T-helper 2 cell treated with Interferon-gamma antibody and Interleukin-4, amounts not matched to agents 5 μg/mL and 100 μg/mL, for 36 hours (primary cell): ENCODE results near the gene PFKFB1.

Source experiments
- DNase-seq: peaks from one replicate; pipeline ENCODE4 v3.0.0; 2021; ENCODE audit warnings: low spot score
- H3K27ac Mint-ChIP-seq: one replicate; pipeline ENCODE4 v1.8.0; 2021; ENCODE audit warnings: mild to moderate bottlenecking, mixed read lengths
- H3K27me3 Mint-ChIP-seq: one replicate; pipeline ENCODE4 v1.8.0; 2021; ENCODE audit warnings: low read depth, mixed read lengths
- H3K36me3 Mint-ChIP-seq: one replicate; pipeline ENCODE4 v1.8.0; 2021; ENCODE audit warnings: low read depth, mixed read lengths
- H3K4me1 Mint-ChIP-seq: one replicate; pipeline ENCODE4 v1.8.0; 2021; ENCODE audit warnings: low read depth, mixed read lengths
- H3K4me3 Mint-ChIP-seq: one replicate; pipeline ENCODE4 v1.8.0; 2022; ENCODE audit warnings: mild to moderate bottlenecking, moderate library complexity, mixed read lengths
- H3K9me3 Mint-ChIP-seq: one replicate; pipeline ENCODE4 v1.8.0; 2021; ENCODE audit warnings: mixed read lengths

Gene PFKFB1

DNA sequence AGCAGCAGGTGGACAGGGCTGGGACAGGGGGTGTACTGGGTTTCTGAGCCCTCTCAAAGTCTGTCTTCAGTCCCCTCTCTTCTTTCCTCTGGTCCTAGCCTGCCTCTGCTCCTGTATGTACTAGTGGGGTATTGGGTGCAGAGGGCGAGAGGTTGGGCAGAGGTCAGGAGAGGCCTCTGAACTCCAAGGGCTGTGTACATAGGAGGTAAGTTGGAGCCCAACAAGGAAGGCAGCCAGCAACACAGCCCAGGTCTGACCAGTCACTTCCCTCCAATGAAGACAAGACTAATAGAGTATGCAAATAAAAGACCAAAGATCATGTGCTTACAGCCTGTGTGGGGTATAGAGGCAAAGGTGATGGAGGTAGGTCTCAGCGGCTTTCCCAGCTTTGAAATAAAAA, at the start of gene PFKFB1:
TSS of gene PFKFB1 (minus strand) at position 90 of the 400 bp plus-strand sequence. CDS start 181 bp downstream, outside the sequence.
- H3K9me3 Mint-ChIP-seq, result no peaks in the 10 kb centered on the region
- H3K4me1 Mint-ChIP-seq, result peaks cover under 1% of the 10 kb centered on the region
- H3K27ac Mint-ChIP-seq, result no peak within 1 kb of the TSS
- no peak for DNase-seq
- no peaks in the 10 kb centered on the region for H3K36me3 Mint-ChIP-seq
- no peaks in the 10 kb centered on the region for H3K27me3 Mint-ChIP-seq
- H3K4me3 Mint-ChIP-seq, result no peak within 1 kb of the TSS

DNA sequence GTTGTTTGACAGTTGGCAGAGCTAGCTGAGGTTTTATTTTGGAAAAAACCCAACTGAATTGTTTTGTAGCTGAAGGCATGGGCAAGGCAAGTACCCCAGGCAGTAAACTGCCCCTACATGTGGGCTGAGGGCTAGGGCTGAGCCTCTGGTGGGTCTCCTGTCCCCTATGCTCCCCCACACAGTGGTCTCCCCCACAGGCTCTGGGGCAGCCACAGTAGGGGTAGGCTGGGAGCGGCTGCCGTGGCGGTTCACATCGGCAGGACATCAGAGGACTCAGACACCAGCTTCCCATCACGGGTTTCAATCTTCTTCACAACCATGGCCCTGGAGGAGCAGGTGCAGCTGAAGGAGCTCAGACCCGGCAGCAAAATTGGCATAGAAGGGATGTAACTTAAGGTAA, 47.5 kb upstream of the PFKFB1 start:
- no peaks in the 10 kb centered on the region for H3K27me3 Mint-ChIP-seq
- DNase-seq, result no peak

DNA sequence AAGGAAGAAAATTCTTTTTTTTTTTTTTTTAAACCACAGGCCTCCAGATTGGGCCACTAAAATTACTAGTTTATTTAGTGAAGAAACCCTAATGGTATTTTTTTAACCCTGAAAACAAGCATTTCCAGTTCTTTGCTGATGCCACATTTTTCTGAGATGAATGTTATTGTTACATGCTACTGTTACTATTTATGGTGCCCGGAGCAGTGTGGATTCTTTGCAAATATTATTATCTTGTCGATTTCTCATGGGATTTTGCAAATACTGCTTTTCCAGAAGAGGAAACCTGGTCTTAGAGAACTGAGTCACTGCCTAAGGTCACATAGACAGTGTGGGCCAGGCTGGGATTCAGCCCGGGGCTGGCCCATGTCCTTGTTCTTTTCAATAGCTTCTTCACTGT, 45.5 kb upstream of the PFKFB1 start:
- H3K27me3 Mint-ChIP-seq, result no peaks in the 10 kb centered on the region
- H3K27ac Mint-ChIP-seq, result no peak overlapping the region
- DNase-seq, result no peak
- no peaks in the 10 kb centered on the region for H3K4me1 Mint-ChIP-seq
- no peaks in the 10 kb centered on the region for H3K9me3 Mint-ChIP-seq
- H3K36me3 Mint-ChIP-seq, result no peaks in the 10 kb centered on the region
- no peak overlapping the region for H3K4me3 Mint-ChIP-seq

More for the DNA sequence above, 47.5 kb upstream of the PFKFB1 start:
- H3K36me3 Mint-ChIP-seq, result no peaks in the 10 kb centered on the region
- H3K27ac Mint-ChIP-seq, result no peak overlapping the region
- H3K4me1 Mint-ChIP-seq, result no peaks in the 10 kb centered on the region
- no peaks in the 10 kb centered on the region for H3K9me3 Mint-ChIP-seq
- no peak overlapping the region for H3K4me3 Mint-ChIP-seq

DNA sequence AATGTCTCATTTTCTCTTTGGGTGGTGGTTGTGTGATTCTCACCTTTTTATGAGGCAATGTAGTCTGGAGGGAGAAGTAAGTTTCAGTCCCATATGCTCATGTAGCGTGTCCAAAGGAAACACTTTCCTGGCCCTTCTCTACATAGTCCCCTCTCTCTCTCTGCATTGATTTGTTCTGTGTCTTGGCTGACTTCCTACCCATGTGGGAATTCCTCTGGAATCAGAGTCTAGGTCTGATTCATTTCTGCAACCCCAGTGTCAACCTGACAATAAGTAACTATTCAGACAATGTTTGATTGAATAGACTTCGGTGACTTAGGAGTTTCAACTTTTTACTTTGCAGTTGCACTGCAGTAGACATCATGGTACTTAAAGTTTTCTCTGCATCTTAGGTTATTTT, 39.4 kb upstream of the PFKFB1 start:
- H3K27ac Mint-ChIP-seq, result no peak overlapping the region
- H3K27me3 Mint-ChIP-seq, result no peaks in the 10 kb centered on the region
- H3K4me3 Mint-ChIP-seq, result no peak overlapping the region
- no peak for DNase-seq
- H3K9me3 Mint-ChIP-seq, result no peaks in the 10 kb centered on the region
- no peaks in the 10 kb centered on the region for H3K4me1 Mint-ChIP-seq
- no peaks in the 10 kb centered on the region for H3K36me3 Mint-ChIP-seq

DNA sequence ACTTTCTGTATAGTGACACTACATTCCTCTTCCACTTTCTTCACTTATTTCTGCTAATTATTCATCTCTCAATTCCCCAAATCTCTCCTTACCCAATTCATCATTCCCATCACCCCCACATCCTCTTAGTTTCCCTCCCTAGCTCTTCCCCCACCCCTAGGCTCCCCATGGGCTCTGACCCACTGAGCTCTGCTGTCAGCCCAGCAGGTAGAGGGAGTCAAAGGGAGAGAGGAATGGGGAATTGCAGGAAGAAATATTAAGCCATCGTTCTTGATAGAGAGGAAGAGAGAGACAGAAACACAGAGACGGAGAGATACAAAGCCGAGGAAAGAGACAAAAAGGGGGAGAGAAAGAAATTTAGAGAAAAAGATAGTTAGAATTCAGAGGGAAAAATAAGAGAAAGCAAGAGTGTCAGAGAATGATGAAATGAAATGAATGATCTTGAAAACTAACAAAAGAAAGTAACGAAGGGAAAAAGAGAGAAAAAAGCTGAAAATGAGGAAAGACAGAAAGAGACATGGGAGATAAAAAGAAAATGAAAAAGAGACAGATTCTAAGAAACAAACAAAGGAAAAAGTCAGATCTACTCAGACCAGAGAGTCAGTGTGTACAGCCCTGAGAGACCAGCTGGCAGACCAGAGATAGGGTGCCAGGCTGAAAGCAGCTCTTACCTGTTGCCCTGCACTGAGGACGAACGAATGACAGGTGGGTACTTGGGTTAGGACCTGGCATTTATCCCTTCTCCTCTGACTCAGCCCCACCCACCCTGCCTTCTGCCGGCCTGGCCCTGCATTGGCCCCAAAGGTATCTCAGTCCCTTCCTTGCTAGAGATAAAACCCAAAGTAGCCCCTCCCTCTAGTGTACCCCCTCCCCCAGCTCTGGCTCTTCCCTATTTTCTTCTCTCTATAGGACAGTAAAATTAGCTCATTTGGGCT, 36.5 kb upstream of the PFKFB1 start, which contains the start of gene ALAS2:
TSS of gene ALAS2 (minus strand) at position 707 of the 935 bp plus-strand sequence. CDS start 4,977 bp downstream, outside the sequence.
- no peaks in the 10 kb centered on the region for H3K36me3 Mint-ChIP-seq
- H3K9me3 Mint-ChIP-seq, result no peaks in the 10 kb centered on the region
- peaks cover 3% of the 10 kb centered on the region for H3K4me1 Mint-ChIP-seq
- H3K27me3 Mint-ChIP-seq, result no peaks in the 10 kb centered on the region
- no peak within 1 kb of the TSS for H3K27ac Mint-ChIP-seq
- no peak within 1 kb of the TSS for H3K4me3 Mint-ChIP-seq
- DNase-seq, result no peak

DNA sequence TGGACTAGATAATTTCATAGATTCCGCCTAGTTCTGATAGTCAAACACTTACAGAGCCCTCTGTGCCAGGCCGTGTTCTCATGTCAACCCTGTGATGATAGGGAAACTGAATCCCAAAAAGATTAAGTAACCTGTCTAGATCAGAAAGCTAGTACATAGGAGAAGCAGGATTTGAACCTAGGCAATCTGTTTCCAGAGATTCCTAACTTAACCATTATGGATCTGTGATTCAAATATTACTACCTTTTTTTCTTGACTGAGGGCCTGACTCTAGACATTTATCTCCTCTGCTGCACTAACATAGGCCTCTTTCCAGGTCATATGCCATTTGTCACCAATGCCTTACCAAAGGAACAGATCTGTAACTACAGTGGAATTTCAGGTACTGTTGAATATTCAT, 35.3 kb upstream of the PFKFB1 start:
- no peaks in the 10 kb centered on the region for H3K36me3 Mint-ChIP-seq

DNA sequence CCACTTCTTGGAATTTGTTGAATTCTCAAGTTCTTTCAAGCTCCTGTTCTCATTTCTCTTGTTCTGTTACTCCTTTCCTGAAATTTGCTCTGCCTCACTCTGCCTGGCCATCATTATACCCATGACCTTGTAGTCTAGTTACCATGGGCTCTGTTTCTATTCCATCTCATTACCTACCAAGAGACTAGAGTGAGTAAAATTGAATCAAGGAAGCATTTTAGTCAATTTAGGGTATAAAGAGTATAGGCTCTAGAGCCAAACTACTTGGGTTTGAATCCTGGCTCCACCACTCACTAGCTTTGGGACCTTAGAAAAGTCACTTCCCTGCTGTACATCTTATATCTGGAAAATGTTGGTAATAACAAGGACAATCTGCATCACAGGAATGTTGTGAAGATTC, 34.6 kb upstream of the PFKFB1 start:
- no peaks in the 10 kb centered on the region for H3K9me3 Mint-ChIP-seq
- no peaks in the 10 kb centered on the region for H3K36me3 Mint-ChIP-seq
- no peaks in the 10 kb centered on the region for H3K27me3 Mint-ChIP-seq
- no peak overlapping the region for H3K4me3 Mint-ChIP-seq
- no peak overlapping the region for H3K27ac Mint-ChIP-seq
- DNase-seq, result no peak
- peaks cover 3% of the 10 kb centered on the region for H3K4me1 Mint-ChIP-seq

More for the DNA sequence above, 35.3 kb upstream of the PFKFB1 start:
- peaks cover 3% of the 10 kb centered on the region for H3K4me1 Mint-ChIP-seq
- H3K27ac Mint-ChIP-seq, result no peak overlapping the region
- H3K9me3 Mint-ChIP-seq, result no peaks in the 10 kb centered on the region
- DNase-seq, result no peak
- no peaks in the 10 kb centered on the region for H3K27me3 Mint-ChIP-seq
- H3K4me3 Mint-ChIP-seq, result no peak overlapping the region

DNA sequence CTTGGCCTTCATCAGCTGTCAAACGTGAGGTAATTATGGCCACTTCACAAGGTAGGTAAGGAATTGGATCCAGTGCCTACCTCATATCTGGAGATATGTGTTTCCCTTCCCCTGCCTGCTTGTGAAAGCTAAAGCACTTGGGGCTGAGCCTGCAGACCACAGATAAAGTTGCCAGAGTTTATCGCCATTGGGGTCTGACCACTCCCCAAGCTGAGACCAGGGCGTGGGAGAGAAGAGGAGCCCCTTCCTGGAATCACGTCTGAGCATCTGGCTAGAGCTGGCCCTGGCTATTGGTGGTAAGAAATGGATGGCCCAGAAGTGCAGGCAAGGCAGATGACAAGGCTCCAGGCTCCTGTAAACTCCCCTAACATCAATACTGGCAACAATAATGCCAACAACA, 34.1 kb upstream of the PFKFB1 start:
- Mint-ChIP-seq H3K27me3 (no peaks in the 10 kb centered on the region), H3K36me3 (no peaks in the 10 kb centered on the region), H3K4me1 (peaks cover 3% of the 10 kb centered on the region), H3K9me3 (no peaks in the 10 kb centered on the region), H3K27ac (no peak overlapping the region), H3K4me3 (no peak overlapping the region)
- no peak for DNase-seq

DNA sequence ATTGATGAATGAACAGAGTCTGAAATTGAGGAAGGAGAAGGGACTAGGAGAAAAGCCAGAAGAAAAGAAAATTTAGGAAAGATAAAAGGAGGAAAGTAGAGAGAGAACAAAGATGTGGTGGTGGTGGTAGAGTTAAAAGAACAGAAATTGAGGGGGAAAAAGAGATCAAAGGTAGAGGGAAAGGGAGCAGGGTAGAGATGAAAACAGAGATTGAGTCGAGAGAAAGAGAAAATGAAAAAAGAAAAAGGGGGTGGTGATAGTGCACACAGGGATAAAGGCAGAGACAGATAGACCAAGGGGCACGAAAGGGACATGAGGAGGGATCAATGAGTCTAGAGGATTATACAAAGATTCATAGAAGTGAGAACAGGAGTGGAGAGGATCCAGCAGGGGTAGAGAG, 32.9 kb upstream of the PFKFB1 start:
- H3K4me3 Mint-ChIP-seq, result no peak overlapping the region

DNA sequence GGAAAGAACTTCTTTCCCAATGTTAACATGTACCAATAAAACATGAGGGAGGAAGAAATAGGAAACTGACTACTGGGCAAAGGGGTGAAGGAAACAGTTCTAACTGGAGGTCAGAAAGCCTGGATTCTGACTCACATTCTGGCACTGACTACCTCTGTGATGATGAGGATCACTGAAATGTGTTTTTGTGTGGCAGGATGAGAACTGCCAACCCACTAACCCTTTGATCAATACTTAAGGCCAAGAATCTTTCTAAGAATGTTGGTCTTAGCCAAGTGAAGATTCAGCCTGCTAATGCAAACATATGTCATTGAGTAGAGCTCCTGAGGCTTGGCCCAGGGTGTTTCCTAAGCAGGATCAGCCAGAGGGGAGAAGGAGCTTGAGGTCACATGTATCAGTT, 32.2 kb upstream of the PFKFB1 start:
- no peak for DNase-seq
- H3K27ac Mint-ChIP-seq, result no peak overlapping the region
- H3K4me3 Mint-ChIP-seq, result no peak overlapping the region
- H3K36me3 Mint-ChIP-seq, result no peaks in the 10 kb centered on the region
- H3K27me3 Mint-ChIP-seq, result no peaks in the 10 kb centered on the region
- H3K4me1 Mint-ChIP-seq, result peaks cover 3% of the 10 kb centered on the region
- H3K9me3 Mint-ChIP-seq, result no peaks in the 10 kb centered on the region

More for the DNA sequence above, 32.9 kb upstream of the PFKFB1 start:
- Mint-ChIP-seq H3K9me3 (no peaks in the 10 kb centered on the region), H3K27ac (no peak overlapping the region), H3K27me3 (no peaks in the 10 kb centered on the region), H3K4me1 (peaks cover 3% of the 10 kb centered on the region), H3K36me3 (no peaks in the 10 kb centered on the region)
- DNase-seq, result no peak

DNA sequence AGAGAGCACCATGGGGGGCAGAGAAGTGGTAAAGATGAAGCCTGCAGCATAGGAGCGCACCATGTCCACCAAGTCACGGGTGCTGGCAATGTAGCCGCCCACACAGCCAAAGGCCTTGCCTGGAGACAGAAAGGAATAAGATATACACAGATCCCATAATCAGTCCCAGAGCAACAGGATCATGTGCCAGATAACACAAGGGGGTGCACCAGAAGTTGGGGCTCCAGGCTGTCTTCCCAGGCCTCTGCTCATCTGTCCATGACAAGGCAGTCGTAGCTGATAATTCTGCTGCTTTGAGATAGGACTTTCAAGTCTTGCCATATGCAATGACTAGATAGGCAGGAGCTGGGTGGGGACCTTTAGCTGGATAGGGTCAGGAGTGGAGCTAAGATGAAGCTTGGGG, 20.9 kb upstream of the PFKFB1 start:
- Mint-ChIP-seq H3K4me3 (no peak overlapping the region), H3K27ac (no peak overlapping the region), H3K36me3 (no peaks in the 10 kb centered on the region), H3K27me3 (no peaks in the 10 kb centered on the region), H3K9me3 (no peaks in the 10 kb centered on the region), H3K4me1 (no peaks in the 10 kb centered on the region)
- no peak for DNase-seq

DNA sequence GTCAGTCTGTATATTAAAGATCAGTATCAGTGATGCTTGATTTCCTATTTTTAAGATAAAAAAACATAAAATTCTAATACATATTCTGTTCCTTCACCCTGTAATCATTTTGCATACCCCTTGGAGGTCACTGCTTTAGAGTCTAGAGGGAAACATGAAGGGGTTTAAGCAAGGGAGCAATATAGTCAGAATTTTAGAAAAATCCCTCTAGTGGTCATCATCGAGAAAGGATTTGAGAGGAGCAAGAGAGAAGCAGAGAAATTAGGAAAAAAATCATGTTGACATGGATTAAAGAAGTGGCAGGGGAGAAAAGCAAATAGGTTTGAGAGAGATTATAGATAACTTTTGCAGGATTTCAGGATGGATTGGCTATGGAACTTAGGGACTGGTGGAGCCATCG, 17.3 kb upstream of the PFKFB1 start:
- peaks cover 2% of the 10 kb centered on the region for H3K4me1 Mint-ChIP-seq
- no peaks in the 10 kb centered on the region for H3K27me3 Mint-ChIP-seq
- no peak overlapping the region for H3K4me3 Mint-ChIP-seq
- no peak overlapping the region for H3K27ac Mint-ChIP-seq
- peaks cover 8% of the 10 kb centered on the region for H3K36me3 Mint-ChIP-seq
- H3K9me3 Mint-ChIP-seq, result no peaks in the 10 kb centered on the region
- no peak for DNase-seq

DNA sequence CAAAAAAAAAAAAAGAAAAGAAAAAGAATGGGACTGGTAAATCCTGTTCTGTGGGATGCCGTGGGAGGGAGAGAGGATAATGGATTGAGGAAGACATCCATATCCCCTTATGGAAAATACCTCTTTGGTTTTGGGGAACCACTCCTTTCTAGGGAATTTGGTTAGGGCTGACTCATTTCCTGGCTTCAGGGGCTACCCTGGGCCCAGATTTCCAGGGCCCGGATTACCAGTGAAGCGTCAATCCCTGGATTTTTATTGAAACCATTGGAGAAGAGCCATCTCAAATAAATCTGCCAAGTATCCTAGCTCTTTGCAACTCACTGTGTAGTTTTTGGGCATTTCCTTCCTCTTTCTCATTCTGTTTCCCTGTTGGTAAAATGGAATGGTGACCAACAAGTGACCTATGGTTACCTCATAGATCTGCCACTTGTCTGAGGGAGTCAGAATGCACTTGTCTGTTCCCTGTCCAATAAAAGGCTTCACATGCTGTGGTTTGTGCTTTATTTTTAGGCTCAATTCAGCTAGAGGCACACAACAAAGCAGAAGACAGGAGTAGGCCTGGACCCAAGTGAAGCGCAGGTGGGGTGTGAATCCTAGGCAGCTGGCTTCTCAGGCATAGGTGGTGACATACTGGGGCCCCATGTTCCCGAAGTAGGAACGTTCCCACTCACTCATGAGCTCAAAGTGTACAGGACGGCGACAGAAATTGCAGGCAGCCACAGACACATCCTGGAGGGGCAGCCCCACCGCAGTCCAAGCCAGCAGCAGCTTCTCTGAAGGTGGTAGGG, 14.8 kb upstream of the PFKFB1 start:
- no peaks in the 10 kb centered on the region for H3K9me3 Mint-ChIP-seq
- DNase-seq, result no peak

DNA sequence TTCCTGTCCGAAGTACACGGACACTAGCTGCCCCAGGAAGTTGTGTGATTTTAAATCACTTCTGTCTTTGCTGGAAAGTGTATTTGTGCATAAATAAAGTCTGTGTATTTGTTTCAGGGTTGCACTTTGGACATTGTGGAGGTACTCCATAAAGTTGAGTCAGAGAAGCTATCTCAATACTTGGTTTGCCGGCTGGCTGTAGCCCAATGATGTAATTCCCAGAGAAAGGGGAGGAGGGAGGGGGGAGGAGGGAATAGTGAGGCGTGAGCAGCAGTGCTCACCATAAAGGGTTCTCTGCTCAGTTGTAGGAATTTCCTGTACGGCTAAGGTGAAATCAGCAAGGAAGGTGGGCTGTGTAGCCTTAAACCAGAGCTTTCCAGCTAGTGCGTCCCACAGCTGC, 13.7 kb upstream of the PFKFB1 start:
- peaks cover 33% of the 10 kb centered on the region for H3K36me3 Mint-ChIP-seq
- no peak for DNase-seq
- H3K27ac Mint-ChIP-seq, result no peak overlapping the region
- H3K27me3 Mint-ChIP-seq, result no peaks in the 10 kb centered on the region
- H3K9me3 Mint-ChIP-seq, result no peaks in the 10 kb centered on the region
- peaks cover 5% of the 10 kb centered on the region for H3K4me1 Mint-ChIP-seq
- H3K4me3 Mint-ChIP-seq, result no peak overlapping the region

More for the DNA sequence above, 14.8 kb upstream of the PFKFB1 start:
- Mint-ChIP-seq H3K4me1 (peaks cover 5% of the 10 kb centered on the region), H3K4me3 (no peak overlapping the region), H3K36me3 (peaks cover 28% of the 10 kb centered on the region), H3K27me3 (no peaks in the 10 kb centered on the region), H3K27ac (no peak overlapping the region)
